Measurements from ENCODE around the gene CIRBP. TPM values are rescaled to one million over a fixed set of nuclear protein-coding genes. Genes with fewer than 3 reads are reported as not detected.

The CIRBP gene
- total RNA-seq, 1 experiment from 2014 or later: 287 TPM

DNA sequence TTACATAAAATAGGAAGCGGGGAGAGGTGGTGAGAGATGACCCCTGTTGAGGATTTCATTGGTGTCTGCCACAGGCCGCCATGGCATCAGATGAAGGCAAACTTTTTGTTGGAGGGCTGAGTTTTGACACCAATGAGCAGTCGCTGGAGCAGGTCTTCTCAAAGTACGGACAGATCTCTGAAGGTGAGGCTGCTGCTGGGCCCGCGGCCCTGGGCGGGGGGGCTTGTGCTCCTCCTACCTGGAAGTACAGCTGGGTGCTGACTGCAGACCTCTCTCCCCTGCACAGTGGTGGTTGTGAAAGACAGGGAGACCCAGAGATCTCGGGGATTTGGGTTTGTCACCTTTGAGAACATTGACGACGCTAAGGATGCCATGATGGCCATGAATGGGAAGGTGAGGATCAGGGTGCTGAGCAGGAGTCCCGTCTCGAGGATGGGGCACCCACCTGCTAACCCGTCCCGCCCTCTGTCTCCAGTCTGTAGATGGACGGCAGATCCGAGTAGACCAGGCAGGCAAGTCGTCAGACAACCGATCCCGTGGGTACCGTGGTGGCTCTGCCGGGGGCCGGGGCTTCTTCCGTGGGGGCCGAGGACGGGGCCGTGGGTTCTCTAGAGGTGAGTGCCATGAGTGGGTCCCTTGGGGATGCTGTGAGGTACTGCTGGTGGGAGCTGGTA, 1.9 kb downstream of the CIRBP start:
- ChIA-PET CTCF (no interaction called here), POLR2A (ENCODE audit: low non-redundant PET) (no interaction called here)
- peaks cover 48% of the 10 kb centered on the region for H3K36me3 ChIP-seq (ENCODE audit: insufficient read depth, low read length, poor library complexity, severe bottlenecking)
- BruUV-seq (replicated peaks): no TSS peak
- H3K4me1 ChIP-seq (ENCODE audit: insufficient read depth, low read length, poor library complexity, severe bottlenecking): peaks cover 79% of the 10 kb centered on the region
- no peaks in the 10 kb centered on the region for H3K9me3 ChIP-seq (ENCODE audit: low read depth, low read length, poor library complexity, severe bottlenecking)
- peak overlapping the region; percentile 99 for H3K27ac ChIP-seq (ENCODE audit: low read depth, low read length, poor library complexity, severe bottlenecking)
- H3K27me3 ChIP-seq (replicated peaks; ENCODE audit: insufficient read depth, low read depth, low read length, poor library complexity): no peaks in the 10 kb centered on the region
- intact Hi-C loops (cut with micrococcal nuclease; ENCODE audit: unreplicated experiment): loop anchor here (10.0 kb wide), 2 partner anchors 174 to 324 kb away; partner anchors contain the start of gene MBD3
- TF ChIP-seq, protein P1, sequence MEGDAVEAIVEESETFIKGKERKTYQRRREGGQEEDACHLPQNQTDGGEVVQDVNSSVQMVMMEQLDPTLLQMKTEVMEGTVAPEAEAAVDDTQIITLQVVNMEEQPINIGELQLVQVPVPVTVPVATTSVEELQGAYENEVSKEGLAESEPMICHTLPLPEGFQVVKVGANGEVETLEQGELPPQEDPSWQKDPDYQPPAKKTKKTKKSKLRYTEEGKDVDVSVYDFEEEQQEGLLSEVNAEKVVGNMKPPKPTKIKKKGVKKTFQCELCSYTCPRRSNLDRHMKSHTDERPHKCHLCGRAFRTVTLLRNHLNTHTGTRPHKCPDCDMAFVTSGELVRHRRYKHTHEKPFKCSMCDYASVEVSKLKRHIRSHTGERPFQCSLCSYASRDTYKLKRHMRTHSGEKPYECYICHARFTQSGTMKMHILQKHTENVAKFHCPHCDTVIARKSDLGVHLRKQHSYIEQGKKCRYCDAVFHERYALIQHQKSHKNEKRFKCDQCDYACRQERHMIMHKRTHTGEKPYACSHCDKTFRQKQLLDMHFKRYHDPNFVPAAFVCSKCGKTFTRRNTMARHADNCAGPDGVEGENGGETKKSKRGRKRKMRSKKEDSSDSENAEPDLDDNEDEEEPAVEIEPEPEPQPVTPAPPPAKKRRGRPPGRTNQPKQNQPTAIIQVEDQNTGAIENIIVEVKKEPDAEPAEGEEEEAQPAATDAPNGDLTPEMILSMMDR (conservative IDR thresholded peaks at IDR 0.05; ENCODE audit: low read depth, low read length): no peak
- no peak for TF ChIP-seq EZH2 (IDR thresholded peaks at IDR 0.05; ENCODE audit: borderline replicate concordance, low read depth, low read length, poor library complexity, severe bottlenecking)
- DNase-seq (ENCODE audit: low spot score): no peak
- H3K4me3 ChIP-seq (ENCODE audit: low read depth, low read length, poor library complexity, severe bottlenecking): peak overlapping the region; percentile 58

DNA sequence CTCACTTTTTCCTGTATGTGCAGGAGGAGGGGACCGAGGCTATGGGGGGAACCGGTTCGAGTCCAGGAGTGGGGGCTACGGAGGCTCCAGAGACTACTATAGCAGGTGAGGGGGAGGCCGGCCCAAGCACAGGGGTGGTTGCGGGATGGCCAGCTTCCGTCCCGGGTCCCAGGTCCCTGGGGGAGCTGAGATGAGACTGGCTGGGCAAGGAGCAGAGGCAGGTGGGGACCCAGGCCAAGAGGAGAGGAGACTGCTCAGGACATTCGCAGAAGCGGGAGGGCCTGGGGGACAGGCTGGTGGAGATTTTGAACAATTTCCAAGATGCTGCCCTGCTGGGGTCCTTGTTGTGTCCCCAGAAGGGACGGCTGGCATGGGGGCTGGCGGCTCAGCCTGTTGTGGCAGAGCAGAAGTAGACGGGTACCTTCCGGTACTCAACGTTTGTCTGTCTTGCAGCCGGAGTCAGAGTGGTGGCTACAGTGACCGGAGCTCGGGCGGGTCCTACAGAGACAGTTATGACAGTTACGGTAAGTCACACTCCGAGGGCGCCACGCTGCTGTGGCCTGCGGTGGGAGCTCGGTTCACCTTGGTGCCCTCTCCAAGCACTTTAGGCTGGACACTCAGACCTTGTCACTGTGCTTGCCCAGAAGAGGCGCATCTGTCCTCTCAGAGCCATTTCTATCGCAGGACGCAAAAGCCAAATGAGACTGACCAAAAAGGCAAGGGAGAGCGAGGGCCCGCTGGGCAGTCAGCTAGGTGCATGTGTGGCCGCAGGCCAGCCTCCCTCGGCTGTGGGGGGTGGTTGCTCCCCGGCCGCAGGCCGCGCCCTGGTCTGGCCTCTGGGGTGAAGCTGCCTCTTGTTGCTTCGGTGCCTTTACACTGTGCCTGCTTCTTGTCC, 2.6 kb downstream of the CIRBP start:
- intact Hi-C loops (cut with micrococcal nuclease; ENCODE audit: unreplicated experiment): loop anchor here (10.0 kb wide), 2 partner anchors 173 to 323 kb away; partner anchors contain the start of gene MBD3
- H3K36me3 ChIP-seq (ENCODE audit: insufficient read depth, low read length, poor library complexity, severe bottlenecking): peaks cover 48% of the 10 kb centered on the region
- no TSS peak for BruUV-seq (replicated peaks)
- peak overlapping the region; percentile 99 for H3K27ac ChIP-seq (ENCODE audit: low read depth, low read length, poor library complexity, severe bottlenecking)
- no peaks in the 10 kb centered on the region for H3K9me3 ChIP-seq (ENCODE audit: low read depth, low read length, poor library complexity, severe bottlenecking)
- no peak for DNase-seq (ENCODE audit: low spot score)
- ChIA-PET CTCF (interaction anchor here (0.9 kb wide), 1 partner anchor 100 kb away, joined by 6 read pairs; no protein-coding TSS in a partner anchor), POLR2A (ENCODE audit: low non-redundant PET) (interaction anchor here (0.6 kb wide), 1 partner anchor 199 kb away, joined by 3 read pairs; no protein-coding TSS in a partner anchor)
- peak overlapping the region; percentile 58 for H3K4me3 ChIP-seq (ENCODE audit: low read depth, low read length, poor library complexity, severe bottlenecking)
- TF ChIP-seq, protein P1 (conservative IDR thresholded peaks at IDR 0.05; ENCODE audit: low read depth, low read length): no peak
- no peak for TF ChIP-seq EZH2 (IDR thresholded peaks at IDR 0.05; ENCODE audit: borderline replicate concordance, low read depth, low read length, poor library complexity, severe bottlenecking)
- no peaks in the 10 kb centered on the region for H3K27me3 ChIP-seq (replicated peaks; ENCODE audit: insufficient read depth, low read depth, low read length, poor library complexity)
- peaks cover 75% of the 10 kb centered on the region for H3K4me1 ChIP-seq (ENCODE audit: insufficient read depth, low read length, poor library complexity, severe bottlenecking)

DNA sequence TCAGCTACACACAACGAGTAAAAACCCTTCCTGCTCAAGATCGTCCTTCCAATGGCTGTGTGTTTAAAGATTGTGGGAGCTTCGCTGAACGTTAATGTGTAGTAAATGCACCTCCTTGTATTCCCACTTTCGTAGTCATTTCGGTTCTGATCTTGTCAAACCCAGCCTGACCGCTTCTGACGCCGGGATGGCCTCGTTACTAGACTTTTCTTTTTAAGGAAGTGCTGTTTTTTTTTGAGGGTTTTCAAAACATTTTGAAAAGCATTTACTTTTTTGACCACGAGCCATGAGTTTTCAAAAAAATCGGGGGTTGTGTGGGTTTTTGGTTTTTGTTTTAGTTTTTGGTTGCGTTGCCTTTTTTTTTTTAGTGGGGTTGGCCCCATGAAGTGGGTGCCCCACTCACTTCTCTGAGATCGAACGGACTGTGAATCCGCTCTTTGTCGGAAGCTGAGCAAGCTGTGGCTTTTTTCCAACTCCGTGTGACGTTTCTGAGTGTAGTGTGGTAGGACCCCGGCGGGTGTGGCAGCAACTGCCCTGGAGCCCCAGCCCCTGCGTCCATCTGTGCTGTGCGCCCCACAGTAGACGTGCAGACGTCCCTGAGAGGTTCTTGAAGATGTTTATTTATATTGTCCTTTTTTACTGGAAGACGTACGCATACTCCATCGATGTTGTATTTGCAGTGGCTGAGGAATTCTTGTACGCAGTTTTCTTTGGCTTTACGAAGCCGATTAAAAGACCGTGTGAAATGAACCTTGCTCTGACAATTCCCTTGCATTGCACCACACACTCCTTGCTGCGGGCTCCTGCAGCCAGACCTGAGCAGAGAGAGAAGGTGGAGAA, 3.5 kb downstream of the CIRBP start:
- Histone ChIP-seq H3K27ac (ENCODE audit: low read depth, low read length, poor library complexity, severe bottlenecking) (peak overlapping the region; percentile 99), H3K9me3 (ENCODE audit: low read depth, low read length, poor library complexity, severe bottlenecking) (no peaks in the 10 kb centered on the region), H3K4me1 (ENCODE audit: insufficient read depth, low read length, poor library complexity, severe bottlenecking) (peaks cover 68% of the 10 kb centered on the region), H3K27me3 (replicated peaks; ENCODE audit: insufficient read depth, low read depth, low read length, poor library complexity) (no peaks in the 10 kb centered on the region), H3K36me3 (ENCODE audit: insufficient read depth, low read length, poor library complexity, severe bottlenecking) (peaks cover 48% of the 10 kb centered on the region), H3K4me3 (ENCODE audit: low read depth, low read length, poor library complexity, severe bottlenecking) (peak overlapping the region; percentile 58)
- POLR2A ChIA-PET (ENCODE audit: low non-redundant PET): interaction anchor here (0.6 kb wide), 1 partner anchor 200 kb away, joined by 3 read pairs; no protein-coding TSS in a partner anchor
- no TSS peak for BruUV-seq (replicated peaks)
- no peak for DNase-seq (ENCODE audit: low spot score)
- intact Hi-C loops (cut with micrococcal nuclease; ENCODE audit: unreplicated experiment): loop anchor here (10.0 kb wide), 2 partner anchors 172 to 322 kb away; partner anchors contain the start of gene MBD3
- TF ChIP-seq EZH2 (IDR thresholded peaks at IDR 0.05; ENCODE audit: borderline replicate concordance, low read depth, low read length, poor library complexity, severe bottlenecking): no peak
- TF ChIP-seq, protein P1 (conservative IDR thresholded peaks at IDR 0.05; ENCODE audit: low read depth, low read length): no peak
- CTCF ChIA-PET: interaction anchor here (0.9 to 1.6 kb wide), 2 partner anchors 28 to 100 kb away, joined by 5 to 6 read pairs; no protein-coding TSS in a partner anchor

Data from A673 (cell line).